GM06990 (cell line): ENCODE data around the gene MRPL20.

Experiments used
- DNase-seq: peaks from one replicate; pipeline ENCODE4 v3.0.0-alpha.2; 2011; ENCODE audit not compliant: insufficient read length; ENCODE audit errors: extremely low read depth
- H3K27me3 ChIP-seq: replicated peaks from 2 replicates; pipeline ENCODE4 v1.6.0; 2011; ENCODE audit warnings: low read length; ENCODE audit not compliant: control insufficient read depth, insufficient read depth
- H3K36me3 ChIP-seq: 2 replicates; pipeline ENCODE4 v1.5.1; 2011; ENCODE audit warnings: low read length; ENCODE audit not compliant: control insufficient read depth, insufficient read depth
- H3K4me3 ChIP-seq: replicated peaks from 2 replicates; pipeline ENCODE4 v1.5.1; 2011; ENCODE audit warnings: low read depth, mild to moderate bottlenecking, control low read depth, low read length
- TF ChIP-seq, protein P1 (sequence below): IDR thresholded peaks from 2 replicates; pipeline ENCODE4 v1.5.1; 2011; ENCODE audit warnings: low read length, control low read depth, mild to moderate bottlenecking, inconsistent platforms; ENCODE audit not compliant: insufficient read depth, poor library complexity, severe bottlenecking

MRPL20 gene

DNA sequence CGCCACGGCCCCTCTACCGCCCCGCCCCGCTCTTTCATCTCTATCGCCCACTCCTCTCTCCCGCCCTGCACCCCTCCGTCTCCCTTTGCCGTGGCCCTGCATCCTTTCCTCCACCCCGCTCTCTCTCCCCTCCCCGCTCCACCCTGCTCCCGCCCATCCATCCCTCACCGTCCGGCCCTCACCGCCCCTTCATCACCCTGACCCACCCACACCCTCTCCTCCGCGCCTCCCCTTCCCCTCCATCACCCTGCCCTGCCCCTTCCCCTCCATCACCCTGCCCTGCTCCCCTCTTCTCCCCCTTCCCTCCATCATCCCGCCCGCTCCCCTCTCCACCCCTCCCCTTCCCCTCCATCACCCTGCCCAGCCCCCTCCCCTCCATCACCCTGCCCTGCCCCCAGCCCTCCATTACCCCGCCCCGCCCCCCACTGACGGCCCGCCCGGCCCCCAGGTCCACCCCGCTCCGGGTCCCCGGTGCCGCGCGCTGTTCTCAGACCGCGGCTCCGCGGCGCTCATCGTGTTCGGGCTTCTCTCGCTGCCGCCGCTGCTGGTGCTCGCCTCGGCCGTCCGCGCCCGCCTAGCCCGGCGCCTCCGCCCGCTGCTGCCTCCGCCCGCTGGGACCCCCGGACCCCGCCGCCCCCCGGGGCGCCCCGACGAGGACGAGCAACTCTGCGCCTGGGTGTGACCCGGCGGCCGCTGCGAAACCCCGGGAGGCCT, 20.2 kb upstream of the MRPL20 start:
- no peaks in the 10 kb centered on the region for H3K27me3 ChIP-seq
- H3K36me3 ChIP-seq = no peaks in the 10 kb centered on the region
- DNase-seq = no peak
- H3K4me3 ChIP-seq = no peak overlapping the region
- TF ChIP-seq, protein P1, sequence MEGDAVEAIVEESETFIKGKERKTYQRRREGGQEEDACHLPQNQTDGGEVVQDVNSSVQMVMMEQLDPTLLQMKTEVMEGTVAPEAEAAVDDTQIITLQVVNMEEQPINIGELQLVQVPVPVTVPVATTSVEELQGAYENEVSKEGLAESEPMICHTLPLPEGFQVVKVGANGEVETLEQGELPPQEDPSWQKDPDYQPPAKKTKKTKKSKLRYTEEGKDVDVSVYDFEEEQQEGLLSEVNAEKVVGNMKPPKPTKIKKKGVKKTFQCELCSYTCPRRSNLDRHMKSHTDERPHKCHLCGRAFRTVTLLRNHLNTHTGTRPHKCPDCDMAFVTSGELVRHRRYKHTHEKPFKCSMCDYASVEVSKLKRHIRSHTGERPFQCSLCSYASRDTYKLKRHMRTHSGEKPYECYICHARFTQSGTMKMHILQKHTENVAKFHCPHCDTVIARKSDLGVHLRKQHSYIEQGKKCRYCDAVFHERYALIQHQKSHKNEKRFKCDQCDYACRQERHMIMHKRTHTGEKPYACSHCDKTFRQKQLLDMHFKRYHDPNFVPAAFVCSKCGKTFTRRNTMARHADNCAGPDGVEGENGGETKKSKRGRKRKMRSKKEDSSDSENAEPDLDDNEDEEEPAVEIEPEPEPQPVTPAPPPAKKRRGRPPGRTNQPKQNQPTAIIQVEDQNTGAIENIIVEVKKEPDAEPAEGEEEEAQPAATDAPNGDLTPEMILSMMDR = no peak

- Histone ChIP-seq H3K4me3 (no peak overlapping the region), H3K27me3 (no peaks in the 10 kb centered on the region), H3K36me3 (no peaks in the 10 kb centered on the region)
- DNase-seq = no peak
- TF ChIP-seq, protein P1 = no peak
Observed at GRCh38 chr1:1426496-1427105, 19.5 kb upstream of the MRPL20 start.

DNA sequence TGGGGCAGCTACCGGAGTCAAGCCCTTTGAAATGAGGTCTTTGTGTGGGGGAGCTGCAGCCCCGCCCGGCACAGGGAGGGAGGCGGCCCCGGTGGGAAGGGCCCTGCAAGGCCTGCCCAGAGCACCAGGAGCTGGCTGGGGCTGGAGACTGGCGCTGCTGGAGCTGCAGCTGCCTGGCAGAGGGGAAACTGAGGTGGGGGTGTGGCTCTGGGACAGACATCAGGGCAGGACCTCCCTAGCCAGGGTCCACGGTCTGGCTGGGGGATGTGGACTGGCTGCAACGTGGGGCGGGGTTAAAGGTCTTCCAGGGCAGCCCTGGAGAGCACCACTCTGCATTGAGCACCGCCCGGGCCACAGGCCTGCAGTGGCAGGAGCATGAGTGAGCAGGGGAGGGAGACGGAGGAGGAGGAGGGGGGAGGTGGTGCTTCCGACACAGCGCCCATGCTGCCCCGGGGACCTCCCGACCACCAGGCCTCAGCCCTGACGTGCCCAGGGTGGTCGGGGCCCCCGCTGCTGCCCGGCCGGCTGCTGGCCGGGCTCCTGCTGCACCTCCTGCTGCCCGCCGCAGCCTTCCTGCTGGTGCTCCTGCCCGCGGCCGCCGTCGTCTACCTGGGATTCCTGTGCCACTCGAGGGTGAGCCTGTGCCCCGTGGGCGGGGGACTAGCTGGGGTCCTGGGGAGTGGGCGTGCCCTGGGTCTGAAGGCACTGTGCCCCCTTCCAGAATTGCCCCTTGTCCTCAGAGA, 18.8 kb upstream of the MRPL20 start:
- no peak overlapping the region for H3K4me3 ChIP-seq
- TF ChIP-seq, protein P1 = no peak
- no peak for DNase-seq
- H3K27me3 ChIP-seq = no peaks in the 10 kb centered on the region
- no peaks in the 10 kb centered on the region for H3K36me3 ChIP-seq

- H3K4me3 ChIP-seq = no peak overlapping the region
- TF ChIP-seq, protein P1 = no peak
- no peaks in the 10 kb centered on the region for H3K36me3 ChIP-seq
- no peak for DNase-seq
- H3K27me3 ChIP-seq = no peaks in the 10 kb centered on the region
Observed at GRCh38 chr1:1425426-1425752, 18.3 kb upstream of the MRPL20 start.

DNA sequence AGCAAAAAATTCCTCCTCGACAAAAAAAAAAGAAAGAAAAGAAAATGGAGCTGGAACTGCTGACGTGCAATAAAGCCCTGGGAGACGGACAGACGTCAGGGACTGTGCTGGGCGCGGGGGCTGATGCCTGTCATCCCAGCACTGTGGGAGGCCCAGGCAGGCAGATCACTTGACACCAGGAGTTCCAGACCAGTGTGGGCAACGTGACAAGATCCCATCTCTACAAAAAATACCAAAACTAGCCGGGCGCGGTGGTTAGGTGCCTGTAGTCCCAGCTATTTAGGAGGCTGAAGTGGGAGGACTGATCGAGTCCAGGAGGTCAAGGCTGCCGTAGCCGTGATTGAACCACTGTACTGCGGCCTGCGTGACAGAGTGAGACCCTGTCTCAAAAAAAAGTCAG, 17.6 kb upstream of the MRPL20 start:
- TF ChIP-seq, protein P1 = no peak
- H3K36me3 ChIP-seq = no peaks in the 10 kb centered on the region
- no peak overlapping the region for H3K4me3 ChIP-seq
- no peak for DNase-seq
- H3K27me3 ChIP-seq = no peaks in the 10 kb centered on the region
